Activated naive CD4-positive, alpha-beta T cell treated with anti-CD3 and anti-CD28 coated beads, Interleukin-2, amount 10 ng/mL, durations not matched to agents 7 days and 5 days (primary cell): ENCODE results near the gene P2RY8.
"Not testable (repeated sequence)": the region's sequence is repeated elsewhere in the genome, so short reads cannot be mapped to it uniquely, and the experiment has no call there.

ENCODE experiments used
- CTCF ChIA-PET: fragments of 350-600 bp; sonication (Branson Sonifier 250); formaldehyde crosslinking; loops from one replicate; lab custom pipeline; 2021; ENCODE audit warnings: antibody characterized with exemption; lab: Charles Lee
- DNase-seq: peaks from one replicate; pipeline ENCODE4 v3.0.0-alpha.2; 2020
- H3K27ac Mint-ChIP-seq: one replicate; pipeline ENCODE4 v1.8.0; 2021; ENCODE audit warnings: mild to moderate bottlenecking, moderate library complexity, mixed read lengths
- H3K27me3 Mint-ChIP-seq: one replicate; pipeline ENCODE4 v1.8.0; 2021; ENCODE audit warnings: mild to moderate bottlenecking, mixed read lengths
- H3K36me3 Mint-ChIP-seq: one replicate; pipeline ENCODE4 v1.8.0; 2021; ENCODE audit warnings: mixed read lengths
- H3K4me1 Mint-ChIP-seq: one replicate; pipeline ENCODE4 v1.8.0; 2021; ENCODE audit warnings: mixed read lengths
- H3K4me3 Mint-ChIP-seq: one replicate; pipeline ENCODE4 v1.8.0; 2021; ENCODE audit warnings: mild to moderate bottlenecking, moderate library complexity, mixed read lengths
- H3K9me3 Mint-ChIP-seq: one replicate; pipeline ENCODE4 v1.8.0; 2021; ENCODE audit warnings: mixed read lengths

The P2RY8 gene

GRCh38 chrX:1537031-1537715, at the start of gene P2RY8:
TSS of gene P2RY8 (minus strand) at chrX:1537185. CDS start at chrX:1466558, 70,627 bp downstream.
- H3K4me3 Mint-ChIP-seq = peak within 1 kb of the TSS; percentile 94
- H3K36me3 Mint-ChIP-seq = peaks cover 25% of the 10 kb centered on the region
- CTCF ChIA-PET = no interaction called here

GRCh38 chrX:1584237-1585011, 47.4 kb upstream of the P2RY8 start:
- no peaks in the 10 kb centered on the region for H3K36me3 Mint-ChIP-seq
- CTCF ChIA-PET = no interaction called here
- no peak overlapping the region for H3K27ac Mint-ChIP-seq
- no peak for DNase-seq
- H3K4me1 Mint-ChIP-seq = peaks cover 27% of the 10 kb centered on the region
- H3K9me3 Mint-ChIP-seq = peaks cover 2% of the 10 kb centered on the region
- no peaks in the 10 kb centered on the region for H3K27me3 Mint-ChIP-seq
- no peak overlapping the region for H3K4me3 Mint-ChIP-seq

More at GRCh38 chrX:1537031-1537715, at the start of gene P2RY8:
- Mint-ChIP-seq H3K27ac (peak within 1 kb of the TSS; percentile 100), H3K4me1 (peaks cover 26% of the 10 kb centered on the region), H3K9me3 (no peaks in the 10 kb centered on the region), H3K27me3 (no peaks in the 10 kb centered on the region)
- DNase-seq = peak; percentile 89

- peaks cover 3% of the 10 kb centered on the region for H3K9me3 Mint-ChIP-seq
- H3K4me3 Mint-ChIP-seq = no peak overlapping the region
- CTCF ChIA-PET = no interaction called here
- peak overlapping the region; percentile 81 for H3K27ac Mint-ChIP-seq
- peak; percentile 72 for DNase-seq
- H3K36me3 Mint-ChIP-seq = no peaks in the 10 kb centered on the region
- H3K27me3 Mint-ChIP-seq = no peaks in the 10 kb centered on the region
- peaks cover 26% of the 10 kb centered on the region for H3K4me1 Mint-ChIP-seq
Observed at GRCh38 chrX:1582686-1583437, 45.9 kb upstream of the P2RY8 start.

GRCh38 chrX:1581132-1581531, 44.1 kb upstream of the P2RY8 start:
- Mint-ChIP-seq H3K27ac (peak overlapping the region; percentile 19), H3K9me3 (peaks cover 3% of the 10 kb centered on the region), H3K36me3 (no peaks in the 10 kb centered on the region), H3K4me3 (no peak overlapping the region), H3K4me1 (peaks cover 23% of the 10 kb centered on the region), H3K27me3 (no peaks in the 10 kb centered on the region)
- DNase-seq = peak; percentile 87
- CTCF ChIA-PET = no interaction called here

GRCh38 chrX:1578511-1579173, 41.7 kb upstream of the P2RY8 start:
- Mint-ChIP-seq H3K9me3 (peaks cover 3% of the 10 kb centered on the region), H3K27me3 (no peaks in the 10 kb centered on the region), H3K27ac (no peak overlapping the region), H3K4me1 (peaks cover 17% of the 10 kb centered on the region), H3K4me3 (no peak overlapping the region), H3K36me3 (no peaks in the 10 kb centered on the region)
- DNase-seq = no peak
- CTCF ChIA-PET = no interaction called here

GRCh38 chrX:1577845-1578244, 40.9 kb upstream of the P2RY8 start:
- H3K36me3 Mint-ChIP-seq = no peaks in the 10 kb centered on the region
- no peak overlapping the region for H3K4me3 Mint-ChIP-seq
- H3K27me3 Mint-ChIP-seq = no peaks in the 10 kb centered on the region
- H3K27ac Mint-ChIP-seq = no peak overlapping the region
- CTCF ChIA-PET = no interaction called here
- H3K9me3 Mint-ChIP-seq = peaks cover 3% of the 10 kb centered on the region
- no peak for DNase-seq
- peaks cover 9% of the 10 kb centered on the region for H3K4me1 Mint-ChIP-seq

- Mint-ChIP-seq H3K36me3 (no peaks in the 10 kb centered on the region), H3K9me3 (peaks cover 3% of the 10 kb centered on the region), H3K27ac (no peak overlapping the region), H3K4me1 (peaks cover 13% of the 10 kb centered on the region), H3K27me3 (no peaks in the 10 kb centered on the region), H3K4me3 (no peak overlapping the region)
- CTCF ChIA-PET = no interaction called here
- DNase-seq = no peak
Observed at GRCh38 chrX:1576201-1576992, 39.4 kb upstream of the P2RY8 start.

GRCh38 chrX:1574181-1574580, 37.2 kb upstream of the P2RY8 start:
- peaks cover 25% of the 10 kb centered on the region for H3K4me1 Mint-ChIP-seq
- H3K9me3 Mint-ChIP-seq, H3K27ac Mint-ChIP-seq, CTCF ChIA-PET, H3K27me3 Mint-ChIP-seq, H3K36me3 Mint-ChIP-seq, H3K4me3 Mint-ChIP-seq, DNase-seq: not testable (repeated sequence)

- no peak overlapping the region for H3K27ac Mint-ChIP-seq
- no peak overlapping the region for H3K4me3 Mint-ChIP-seq
- peaks cover 9% of the 10 kb centered on the region for H3K27me3 Mint-ChIP-seq
- no peaks in the 10 kb centered on the region for H3K9me3 Mint-ChIP-seq
- DNase-seq = no peak
- H3K4me1 Mint-ChIP-seq = peaks cover 54% of the 10 kb centered on the region
- CTCF ChIA-PET = no interaction called here
- H3K36me3 Mint-ChIP-seq = peaks cover 3% of the 10 kb centered on the region
Observed at GRCh38 chrX:1564750-1565683, 28.0 kb upstream of the P2RY8 start.

- peaks cover 50% of the 10 kb centered on the region for H3K4me1 Mint-ChIP-seq
- H3K27me3 Mint-ChIP-seq, H3K36me3 Mint-ChIP-seq, CTCF ChIA-PET, H3K27ac Mint-ChIP-seq, DNase-seq, H3K9me3 Mint-ChIP-seq, H3K4me3 Mint-ChIP-seq: not testable (repeated sequence)
Observed at GRCh38 chrX:1564077-1564476, 27.1 kb upstream of the P2RY8 start.

- H3K36me3 Mint-ChIP-seq = peaks cover 1% of the 10 kb centered on the region
- CTCF ChIA-PET = no interaction called here
- peaks cover 2% of the 10 kb centered on the region for H3K9me3 Mint-ChIP-seq
- peaks cover 57% of the 10 kb centered on the region for H3K4me1 Mint-ChIP-seq
- peaks cover 9% of the 10 kb centered on the region for H3K27me3 Mint-ChIP-seq
- H3K4me3 Mint-ChIP-seq = no peak overlapping the region
- no peak for DNase-seq
- H3K27ac Mint-ChIP-seq = peak overlapping the region; percentile 45
Observed at GRCh38 chrX:1561164-1561563, 24.2 kb upstream of the P2RY8 start.

- H3K9me3 Mint-ChIP-seq = peaks cover 12% of the 10 kb centered on the region
- H3K27ac Mint-ChIP-seq = no peak overlapping the region
- DNase-seq = no peak
- peaks cover 14% of the 10 kb centered on the region for H3K36me3 Mint-ChIP-seq
- H3K27me3 Mint-ChIP-seq = peaks cover 9% of the 10 kb centered on the region
- no peak overlapping the region for H3K4me3 Mint-ChIP-seq
- CTCF ChIA-PET = no interaction called here
- peaks cover 61% of the 10 kb centered on the region for H3K4me1 Mint-ChIP-seq
Observed at GRCh38 chrX:1558761-1559468, 21.9 kb upstream of the P2RY8 start.
